ENCODE results near the gene DEFB108B.
"Not testable (repeated sequence)": the region's sequence is repeated elsewhere in the genome, so short reads cannot be mapped to it uniquely, and the experiment has no call there.

GRCh38 chr11:71791111-71791510, 41.9 kb upstream of the DEFB108B start:
- not testable (repeated sequence) for TF ChIP-seq ZNF317 (CRISPR knock-in tag; IDR thresholded peaks at IDR 0.05; ENCODE audit: borderline replicate concordance, low read depth); ARID4B (CRISPR knock-in tag; IDR thresholded peaks at IDR 0.05; ENCODE audit: borderline replicate concordance); CTCF (IDR thresholded peaks at IDR 0.05); ELF4 (CRISPR knock-in tag; IDR thresholded peaks at IDR 0.05; ENCODE audit: low read depth); ESRRA (CRISPR knock-in tag; IDR thresholded peaks at IDR 0.05; ENCODE audit: borderline replicate concordance); USF2 (CRISPR knock-in tag; IDR thresholded peaks at IDR 0.05); ZNF425 (CRISPR knock-in tag; conservative IDR thresholded peaks at IDR 0.05)
- TF ChIP-seq, protein P1, sequence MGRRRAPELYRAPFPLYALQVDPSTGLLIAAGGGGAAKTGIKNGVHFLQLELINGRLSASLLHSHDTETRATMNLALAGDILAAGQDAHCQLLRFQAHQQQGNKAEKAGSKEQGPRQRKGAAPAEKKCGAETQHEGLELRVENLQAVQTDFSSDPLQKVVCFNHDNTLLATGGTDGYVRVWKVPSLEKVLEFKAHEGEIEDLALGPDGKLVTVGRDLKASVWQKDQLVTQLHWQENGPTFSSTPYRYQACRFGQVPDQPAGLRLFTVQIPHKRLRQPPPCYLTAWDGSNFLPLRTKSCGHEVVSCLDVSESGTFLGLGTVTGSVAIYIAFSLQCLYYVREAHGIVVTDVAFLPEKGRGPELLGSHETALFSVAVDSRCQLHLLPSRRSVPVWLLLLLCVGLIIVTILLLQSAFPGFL (CRISPR knock-in tag; IDR thresholded peaks at IDR 0.05; ENCODE audit: borderline replicate concordance): not testable (repeated sequence)
- TF ChIP-seq, protein P2, sequence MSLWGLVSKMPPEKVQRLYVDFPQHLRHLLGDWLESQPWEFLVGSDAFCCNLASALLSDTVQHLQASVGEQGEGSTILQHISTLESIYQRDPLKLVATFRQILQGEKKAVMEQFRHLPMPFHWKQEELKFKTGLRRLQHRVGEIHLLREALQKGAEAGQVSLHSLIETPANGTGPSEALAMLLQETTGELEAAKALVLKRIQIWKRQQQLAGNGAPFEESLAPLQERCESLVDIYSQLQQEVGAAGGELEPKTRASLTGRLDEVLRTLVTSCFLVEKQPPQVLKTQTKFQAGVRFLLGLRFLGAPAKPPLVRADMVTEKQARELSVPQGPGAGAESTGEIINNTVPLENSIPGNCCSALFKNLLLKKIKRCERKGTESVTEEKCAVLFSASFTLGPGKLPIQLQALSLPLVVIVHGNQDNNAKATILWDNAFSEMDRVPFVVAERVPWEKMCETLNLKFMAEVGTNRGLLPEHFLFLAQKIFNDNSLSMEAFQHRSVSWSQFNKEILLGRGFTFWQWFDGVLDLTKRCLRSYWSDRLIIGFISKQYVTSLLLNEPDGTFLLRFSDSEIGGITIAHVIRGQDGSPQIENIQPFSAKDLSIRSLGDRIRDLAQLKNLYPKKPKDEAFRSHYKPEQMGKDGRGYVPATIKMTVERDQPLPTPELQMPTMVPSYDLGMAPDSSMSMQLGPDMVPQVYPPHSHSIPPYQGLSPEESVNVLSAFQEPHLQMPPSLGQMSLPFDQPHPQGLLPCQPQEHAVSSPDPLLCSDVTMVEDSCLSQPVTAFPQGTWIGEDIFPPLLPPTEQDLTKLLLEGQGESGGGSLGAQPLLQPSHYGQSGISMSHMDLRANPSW (CRISPR knock-in tag; conservative IDR thresholded peaks at IDR 0.05; ENCODE audit: low read depth): not testable (repeated sequence)
- TF ChIP-seq, protein P3, sequence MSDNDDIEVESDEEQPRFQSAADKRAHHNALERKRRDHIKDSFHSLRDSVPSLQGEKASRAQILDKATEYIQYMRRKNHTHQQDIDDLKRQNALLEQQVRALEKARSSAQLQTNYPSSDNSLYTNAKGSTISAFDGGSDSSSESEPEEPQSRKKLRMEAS (CRISPR knock-in tag; IDR thresholded peaks at IDR 0.05): not testable (repeated sequence)
